Measurements from ENCODE around the gene CYP11A1.

The CYP11A1 gene

GRCh38 chr15:74316141-74316540 lies 51.3 kb downstream of the CYP11A1 start:
- TF ChIP-seq, protein P1, sequence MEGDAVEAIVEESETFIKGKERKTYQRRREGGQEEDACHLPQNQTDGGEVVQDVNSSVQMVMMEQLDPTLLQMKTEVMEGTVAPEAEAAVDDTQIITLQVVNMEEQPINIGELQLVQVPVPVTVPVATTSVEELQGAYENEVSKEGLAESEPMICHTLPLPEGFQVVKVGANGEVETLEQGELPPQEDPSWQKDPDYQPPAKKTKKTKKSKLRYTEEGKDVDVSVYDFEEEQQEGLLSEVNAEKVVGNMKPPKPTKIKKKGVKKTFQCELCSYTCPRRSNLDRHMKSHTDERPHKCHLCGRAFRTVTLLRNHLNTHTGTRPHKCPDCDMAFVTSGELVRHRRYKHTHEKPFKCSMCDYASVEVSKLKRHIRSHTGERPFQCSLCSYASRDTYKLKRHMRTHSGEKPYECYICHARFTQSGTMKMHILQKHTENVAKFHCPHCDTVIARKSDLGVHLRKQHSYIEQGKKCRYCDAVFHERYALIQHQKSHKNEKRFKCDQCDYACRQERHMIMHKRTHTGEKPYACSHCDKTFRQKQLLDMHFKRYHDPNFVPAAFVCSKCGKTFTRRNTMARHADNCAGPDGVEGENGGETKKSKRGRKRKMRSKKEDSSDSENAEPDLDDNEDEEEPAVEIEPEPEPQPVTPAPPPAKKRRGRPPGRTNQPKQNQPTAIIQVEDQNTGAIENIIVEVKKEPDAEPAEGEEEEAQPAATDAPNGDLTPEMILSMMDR (IDR thresholded peaks at IDR 0.05; ENCODE audit: low read depth, low read length, missing control alignments), result no peak
- DNase-seq (ENCODE audit: extremely low read depth, low read depth), result no peak
- no peak overlapping the region for H3K4me3 ChIP-seq (replicated peaks; ENCODE audit: low read depth, low read length)

DNA sequence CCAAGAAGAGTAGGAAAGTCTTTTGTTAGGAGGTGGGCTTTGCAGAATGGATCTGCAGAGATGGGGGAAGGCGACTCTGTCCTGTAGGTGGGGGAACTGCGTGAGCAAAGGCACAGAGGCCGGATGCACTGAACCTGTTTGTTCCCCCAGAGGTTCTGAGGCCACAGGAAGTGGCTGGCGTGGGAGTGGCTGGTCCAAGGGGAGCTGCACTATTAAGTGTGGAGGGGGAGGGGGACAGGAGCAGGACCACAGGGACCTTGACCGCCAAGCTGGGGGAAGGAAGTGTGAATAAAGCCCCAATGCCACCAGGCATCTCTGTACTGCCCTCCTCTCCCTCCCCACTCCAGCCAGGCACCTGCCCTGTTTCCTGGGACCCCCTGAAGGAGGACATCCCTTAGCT lies 51.8 kb downstream of the CYP11A1 start:
- no peak overlapping the region for H3K4me3 ChIP-seq (replicated peaks; ENCODE audit: low read depth, low read length)
- TF ChIP-seq, protein P1 (IDR thresholded peaks at IDR 0.05; ENCODE audit: low read depth, low read length, missing control alignments), result no peak
- DNase-seq (ENCODE audit: extremely low read depth, low read depth), result no peak

- TF ChIP-seq, protein P1 (IDR thresholded peaks at IDR 0.05; ENCODE audit: low read depth, low read length, missing control alignments), result no peak
- H3K4me3 ChIP-seq (replicated peaks; ENCODE audit: low read depth, low read length), result no peak overlapping the region
- DNase-seq (ENCODE audit: extremely low read depth, low read depth), result no peak
Observed at GRCh38 chr15:74314795-74315438, 52.5 kb downstream of the CYP11A1 start.

DNA sequence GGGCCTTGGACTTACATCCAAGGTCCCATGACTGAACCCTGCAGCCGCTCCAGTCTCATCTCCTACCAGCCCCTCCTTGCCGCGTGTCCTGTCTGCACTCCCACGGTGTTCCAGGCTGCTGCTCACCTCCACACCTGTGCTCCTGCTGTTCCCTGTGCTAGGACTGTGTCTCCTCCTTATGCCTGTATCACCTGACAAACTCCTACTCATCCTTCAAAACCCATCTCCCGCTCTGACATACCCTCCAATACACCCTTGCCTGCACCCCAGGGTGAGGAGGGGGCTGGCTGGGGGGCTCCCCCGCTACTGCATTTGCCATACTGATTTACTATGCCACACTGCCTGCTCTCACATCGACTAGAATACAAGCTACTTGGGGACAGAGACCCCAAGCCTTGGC lies 53.6 kb downstream of the CYP11A1 start:
- TF ChIP-seq, protein P1 (IDR thresholded peaks at IDR 0.05; ENCODE audit: low read depth, low read length, missing control alignments), result no peak
- no peak for DNase-seq (ENCODE audit: extremely low read depth, low read depth)
- no peak overlapping the region for H3K4me3 ChIP-seq (replicated peaks; ENCODE audit: low read depth, low read length)

- H3K4me3 ChIP-seq (replicated peaks; ENCODE audit: low read depth, low read length), result no peak overlapping the region
- TF ChIP-seq, protein P1 (IDR thresholded peaks at IDR 0.05; ENCODE audit: low read depth, low read length, missing control alignments), result no peak
- DNase-seq (ENCODE audit: extremely low read depth, low read depth), result no peak
Observed at GRCh38 chr15:74312445-74313007, 54.9 kb downstream of the CYP11A1 start.

DNA sequence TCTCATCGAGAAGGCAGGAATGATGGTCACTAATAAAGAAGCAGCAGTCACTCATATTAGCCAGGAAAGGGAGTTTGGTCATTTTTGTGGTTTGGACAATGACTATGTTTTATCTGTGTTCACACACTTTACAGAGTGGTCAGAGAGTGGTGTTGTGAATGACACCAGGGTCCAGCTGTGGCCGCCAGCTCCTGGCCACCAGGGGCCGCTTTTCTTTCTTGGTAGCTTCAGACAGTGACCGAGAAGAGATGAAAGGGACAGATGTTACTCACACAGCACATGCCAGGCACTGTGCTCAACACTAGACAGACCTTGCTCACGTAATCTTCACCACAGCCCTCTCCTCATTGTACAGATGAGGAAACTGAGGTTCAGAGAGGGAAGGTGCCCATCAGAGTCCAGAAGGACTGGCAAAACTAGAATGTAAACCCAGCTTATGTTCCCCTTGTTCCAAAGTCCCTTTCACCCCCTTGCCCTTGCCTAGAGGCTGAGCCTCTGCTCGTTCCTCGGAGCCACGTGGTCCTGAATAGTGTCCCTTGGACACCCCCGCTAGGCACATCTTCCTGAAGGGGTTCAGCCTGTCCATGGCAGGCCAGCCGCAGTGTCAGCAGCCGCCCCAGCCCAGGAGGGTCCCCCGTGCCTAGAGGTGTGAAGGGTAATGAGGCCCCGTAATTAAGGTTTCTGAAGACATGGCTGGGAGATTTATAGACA lies 55.6 kb downstream of the CYP11A1 start:
- no peak for DNase-seq (ENCODE audit: extremely low read depth, low read depth)
- H3K4me3 ChIP-seq (replicated peaks; ENCODE audit: low read depth, low read length), result no peak overlapping the region
- TF ChIP-seq, protein P1 (IDR thresholded peaks at IDR 0.05; ENCODE audit: low read depth, low read length, missing control alignments), result peak; percentile 73

Measured in HFF-Myc (cell line).